ENCODE measurements around the gene MIDN. TPM values are rescaled to one million over a fixed set of nuclear protein-coding genes. Genes with fewer than 3 reads are reported as not detected.
"Not testable (repeated sequence)": the region's sequence is repeated elsewhere in the genome, so short reads cannot be mapped to it uniquely, and the experiment has no call there.

The MIDN gene
- total RNA-seq, 3 donors from 2014 or later = 13.8 to 28.5 (median 22.4) TPM

- Histone ChIP-seq H3K9me3 (no peaks in the 10 kb centered on the region), H3K27ac (peak overlapping the region; percentile 63 to 77), H3K27me3 (no peaks in the 10 kb centered on the region), H3K36me3 (no peaks in the 10 kb centered on the region), H3K4me3 (peak overlapping the region; percentile 70 to 93 (median 75)), H3K4me1 (peaks cover 7 to 14% of the 10 kb centered on the region in 2 donors)
- TF ChIP-seq CTCF (IDR thresholded peaks at IDR 0.05) (peak in 1 of 3 donors; percentile 6), POLR2A (IDR thresholded peaks at IDR 0.05) (no peak), POLR2AphosphoS5 (IDR thresholded peaks at IDR 0.05) (no peak)
- DNase-seq (ENCODE audit: low spot score in 2 of 2) = no peak
- intact Hi-C loops (cut with DNase I; ENCODE audit: low total_unique reads) = no loop called here
Observed at GRCh38 chr19:1206864-1207450, 41.4 kb upstream of the MIDN start.

GRCh38 chr19:1208830-1209229 lies 39.6 kb upstream of the MIDN start:
- intact Hi-C loops (cut with DNase I; ENCODE audit: low total_unique reads); H3K36me3 ChIP-seq; DNase-seq (ENCODE audit: low spot score in 2 of 2); H3K27me3 ChIP-seq; H3K9me3 ChIP-seq: not testable (repeated sequence)
- Histone ChIP-seq H3K4me3 (peak overlapping the region in 1 of 3 donors; percentile 36), H3K27ac (peak overlapping the region in 1 of 2 donors; percentile 15), H3K4me1 (peaks cover 11 to 15% of the 10 kb centered on the region in 2 donors)

GRCh38 chr19:1210227-1210538 lies 38.2 kb upstream of the MIDN start:
- peaks cover 19 to 29% of the 10 kb centered on the region in 2 donors for H3K4me1 ChIP-seq
- peak overlapping the region; percentile 74 to 75 for H3K27ac ChIP-seq

GRCh38 chr19:1211494-1212234 lies 36.7 kb upstream of the MIDN start:
- peak overlapping the region; percentile 75 to 88 for H3K27ac ChIP-seq
- peak overlapping the region in 2 of 3 donors; percentile 28 to 54 for H3K4me3 ChIP-seq
- no peaks in the 10 kb centered on the region for H3K36me3 ChIP-seq
- intact Hi-C loops (cut with DNase I; ENCODE audit: low total_unique reads) = loop anchor here (10.0 kb wide), 1 partner anchor 317 kb away; the partner anchor contains the start of genes MED16 and RNU6-9
- H3K9me3 ChIP-seq = no peaks in the 10 kb centered on the region
- TF ChIP-seq POLR2A (IDR thresholded peaks at IDR 0.05) = no peak
- no peak for TF ChIP-seq CTCF (IDR thresholded peaks at IDR 0.05)
- peak in 1 of 3 donors; percentile 24 for TF ChIP-seq POLR2AphosphoS5 (IDR thresholded peaks at IDR 0.05)
- H3K4me1 ChIP-seq = peaks cover 19 to 36% of the 10 kb centered on the region in 2 donors
- DNase-seq (ENCODE audit: low spot score in 2 of 2) = peak in 1 of 2 donors; percentile 81
- no peaks in the 10 kb centered on the region for H3K27me3 ChIP-seq

More at GRCh38 chr19:1210227-1210538, 38.2 kb upstream of the MIDN start:
- no peaks in the 10 kb centered on the region for H3K27me3 ChIP-seq
- TF ChIP-seq CTCF (IDR thresholded peaks at IDR 0.05) (no peak), POLR2A (IDR thresholded peaks at IDR 0.05) (no peak), POLR2AphosphoS5 (IDR thresholded peaks at IDR 0.05) (no peak)
- DNase-seq (ENCODE audit: low spot score in 2 of 2) = no peak
- no peaks in the 10 kb centered on the region for H3K36me3 ChIP-seq
- peak overlapping the region in 2 of 3 donors; percentile 18 to 53 for H3K4me3 ChIP-seq
- H3K9me3 ChIP-seq = no peaks in the 10 kb centered on the region
- intact Hi-C loops (cut with DNase I; ENCODE audit: low total_unique reads) = loop anchor here (10.0 kb wide), 1 partner anchor 315 kb away; the partner anchor contains the start of genes MED16 and RNU6-9

GRCh38 chr19:1213391-1214286 lies 34.7 kb upstream of the MIDN start:
- peak in 1 of 2 donors; percentile 41 for DNase-seq (ENCODE audit: low spot score in 2 of 2)
- H3K9me3 ChIP-seq = no peaks in the 10 kb centered on the region
- peaks cover 16 to 36% of the 10 kb centered on the region in 2 donors for H3K4me1 ChIP-seq
- H3K36me3 ChIP-seq = no peaks in the 10 kb centered on the region
- intact Hi-C loops (cut with DNase I; ENCODE audit: low total_unique reads) = loop anchor here (2.0 to 10.0 kb wide), 2 partner anchors 33 to 319 kb away; partner anchors contain the start of genes MED16 and RNU6-9
- H3K4me3 ChIP-seq = peak overlapping the region in 2 of 3 donors; percentile 13 to 52
- peak overlapping the region; percentile 69 to 94 for H3K27ac ChIP-seq
- no peaks in the 10 kb centered on the region for H3K27me3 ChIP-seq
- no peak for TF ChIP-seq POLR2AphosphoS5 (IDR thresholded peaks at IDR 0.05)
- no peak for TF ChIP-seq CTCF (IDR thresholded peaks at IDR 0.05)

Measured in breast epithelium (tissue), 4 donors.